AG08396 (cell line): Measurements from ENCODE around the gene RALGAPB.
A peak's percentile ranks its signal among the peaks of the same experiment; 100 is the strongest.
"Not testable (repeated sequence)": the region's sequence is repeated elsewhere in the genome, so short reads cannot be mapped to it uniquely, and the experiment has no call there.

Experiments
- DNase-seq: peaks from one replicate; pipeline ENCODE4 v3.0.0; 2012; ENCODE audit warnings: low spot score, mixed read lengths

The RALGAPB gene

GRCh38 chr20:38447251-38447661 lies 25.4 kb upstream of the RALGAPB start:
- DNase-seq = no peak

DNA sequence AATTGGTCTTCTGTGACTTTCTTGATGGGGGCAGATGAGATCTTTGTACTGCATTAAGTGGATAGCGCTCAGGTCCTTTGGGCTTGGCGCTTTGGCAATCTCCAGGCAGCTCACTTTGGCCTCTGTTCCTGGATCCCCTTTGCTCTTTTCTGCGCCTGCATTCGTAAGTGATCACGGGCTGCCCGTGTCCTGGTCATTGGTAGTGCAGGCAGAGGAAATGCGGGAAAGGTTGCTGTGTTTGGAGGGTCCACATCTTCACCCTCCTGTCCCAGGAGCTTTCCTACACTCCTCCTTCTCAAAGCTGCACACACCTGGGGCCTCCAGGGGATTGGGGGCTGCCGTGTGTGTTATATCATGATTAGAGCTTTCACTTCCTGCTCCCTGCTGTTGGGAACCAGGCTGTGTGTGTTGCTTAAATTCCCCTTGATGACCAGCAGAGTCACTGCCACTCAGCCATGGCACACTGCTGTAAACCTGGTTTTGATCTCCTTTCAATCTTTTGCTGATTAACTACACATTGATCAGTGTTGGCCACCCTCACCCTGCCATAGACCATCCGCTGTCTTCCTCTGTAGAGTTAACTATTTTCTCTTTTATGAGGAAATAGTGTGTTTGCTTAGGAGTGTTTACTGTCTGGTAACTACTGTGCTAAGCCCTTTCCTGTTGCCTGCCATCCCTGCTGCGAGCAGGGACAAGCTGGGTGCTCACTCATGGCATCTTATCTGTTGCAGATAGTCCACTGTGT lies 24.5 kb upstream of the RALGAPB start:
- DNase-seq = no peak

DNA sequence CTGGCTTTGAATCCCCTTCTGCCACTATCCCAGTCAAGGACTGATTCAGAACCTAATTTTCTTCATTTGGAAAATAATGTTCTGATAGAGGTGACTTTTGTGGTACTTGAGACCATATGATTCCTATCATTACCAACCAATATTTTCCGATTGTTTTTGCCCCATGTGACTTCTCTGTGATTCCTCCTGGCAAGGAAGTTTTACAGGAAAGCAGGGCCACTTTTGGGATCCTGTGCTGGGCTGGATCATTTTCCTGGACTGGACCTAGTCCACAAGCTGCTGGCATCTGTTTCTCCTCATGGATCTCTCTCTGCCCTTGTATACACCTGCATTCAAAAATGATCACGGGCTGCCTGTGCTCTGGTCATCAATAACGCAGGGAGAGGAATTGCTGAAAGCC lies 23.6 kb upstream of the RALGAPB start:
- no peak for DNase-seq

- DNase-seq = no peak
These were observed 22.1 kb upstream of the RALGAPB start for GRCh38 chr20:38450412-38450975.

GRCh38 chr20:38452880-38453624 lies 19.6 kb upstream of the RALGAPB start:
- peak; percentile 32 for DNase-seq

GRCh38 chr20:38453941-38454340 lies 18.7 kb upstream of the RALGAPB start:
- DNase-seq = no peak

DNA sequence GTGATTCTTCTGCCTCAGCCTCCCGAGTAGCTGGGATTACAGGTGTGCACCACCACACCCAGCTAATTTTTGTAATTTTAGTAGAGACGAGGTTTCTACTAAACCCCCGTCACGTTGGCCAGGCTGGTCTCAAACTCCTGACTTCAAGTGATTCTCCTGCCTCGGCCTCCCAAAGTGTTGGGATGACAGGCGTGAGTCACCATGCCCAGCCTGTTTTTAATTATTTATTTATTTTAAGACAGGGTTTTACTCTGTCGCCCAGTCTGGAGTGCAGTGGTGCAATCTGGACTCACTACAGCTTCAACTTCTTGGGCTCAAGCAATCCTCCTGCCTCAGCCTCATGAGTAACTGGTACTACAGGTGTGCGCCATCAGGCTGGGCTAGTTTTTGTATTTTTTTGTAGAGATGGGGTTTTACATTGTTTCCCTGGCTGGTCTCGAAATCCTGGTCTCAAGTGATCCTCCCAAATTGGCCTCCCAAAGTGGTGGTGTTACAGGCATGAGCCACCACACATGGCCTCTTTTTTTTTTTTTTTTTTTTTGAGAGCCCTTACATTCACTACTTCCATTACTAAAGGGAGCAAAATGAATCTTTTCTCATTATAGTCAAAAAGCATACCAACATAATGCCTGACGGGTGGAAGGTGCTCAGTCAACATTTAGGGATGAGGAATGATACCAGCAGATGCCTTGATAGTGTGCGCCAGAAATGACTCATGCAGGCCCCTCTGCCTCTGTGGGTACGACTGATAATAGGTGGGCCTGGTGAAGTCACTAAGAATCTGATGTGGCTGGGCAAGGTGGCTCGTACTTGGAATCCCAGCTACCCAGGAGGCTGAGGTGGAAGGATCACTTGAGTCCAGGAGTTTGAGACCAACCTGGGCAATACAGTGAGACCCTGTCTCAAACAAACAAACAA lies 17.8 kb upstream of the RALGAPB start:
- no peak for DNase-seq

DNA sequence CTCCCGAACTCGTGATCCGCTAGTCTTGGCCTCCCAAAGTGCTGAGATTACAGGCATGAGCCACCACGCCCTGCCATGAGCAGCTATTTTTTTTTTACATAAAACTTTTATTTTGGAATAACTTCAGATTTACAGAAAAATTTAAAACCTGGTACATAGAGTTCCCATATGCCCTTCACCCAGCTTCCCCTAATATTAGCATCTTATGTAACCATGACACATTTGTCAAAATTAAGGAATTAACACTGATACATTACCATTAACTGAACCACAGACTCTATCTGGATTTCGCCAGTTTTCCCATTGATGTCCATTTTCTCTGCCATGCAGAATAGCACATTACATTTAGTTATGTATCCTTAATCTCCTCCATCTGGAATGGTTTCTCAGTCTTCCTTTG lies 14.3 kb upstream of the RALGAPB start:
- no peak for DNase-seq

- DNase-seq = no peak
These were observed 12.5 kb upstream of the RALGAPB start for GRCh38 chr20:38460040-38460623.

GRCh38 chr20:38460631-38461030 lies 12.0 kb upstream of the RALGAPB start:
- not testable (repeated sequence) for DNase-seq

GRCh38 chr20:38461167-38461566 lies 11.5 kb upstream of the RALGAPB start:
- not testable (repeated sequence) for DNase-seq

DNA sequence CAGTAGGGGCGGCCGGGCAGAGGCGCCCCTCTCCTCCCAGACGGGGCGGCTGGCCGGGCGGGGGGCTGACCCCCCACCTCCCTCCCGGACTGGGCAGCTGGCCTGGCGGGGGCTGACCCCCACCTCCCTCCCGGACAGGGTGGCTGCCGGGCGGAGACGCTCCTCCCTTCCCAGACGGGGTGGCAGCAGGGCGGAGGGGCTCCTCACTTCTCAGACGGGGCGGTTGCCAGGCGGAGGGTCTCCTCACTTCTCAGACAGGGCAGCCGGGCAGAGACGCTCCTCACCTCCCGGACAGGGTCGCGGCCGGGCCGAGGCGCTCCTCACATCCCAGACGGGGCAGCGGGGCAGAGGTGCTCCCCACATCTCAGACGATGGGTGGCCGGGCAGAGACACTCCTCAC lies 11.1 kb upstream of the RALGAPB start:
- DNase-seq = not testable (repeated sequence)

- no peak for DNase-seq
These were observed 6.5 kb upstream of the RALGAPB start for GRCh38 chr20:38466171-38466570.

GRCh38 chr20:38466983-38467382 lies 5.7 kb upstream of the RALGAPB start:
- no peak for DNase-seq

DNA sequence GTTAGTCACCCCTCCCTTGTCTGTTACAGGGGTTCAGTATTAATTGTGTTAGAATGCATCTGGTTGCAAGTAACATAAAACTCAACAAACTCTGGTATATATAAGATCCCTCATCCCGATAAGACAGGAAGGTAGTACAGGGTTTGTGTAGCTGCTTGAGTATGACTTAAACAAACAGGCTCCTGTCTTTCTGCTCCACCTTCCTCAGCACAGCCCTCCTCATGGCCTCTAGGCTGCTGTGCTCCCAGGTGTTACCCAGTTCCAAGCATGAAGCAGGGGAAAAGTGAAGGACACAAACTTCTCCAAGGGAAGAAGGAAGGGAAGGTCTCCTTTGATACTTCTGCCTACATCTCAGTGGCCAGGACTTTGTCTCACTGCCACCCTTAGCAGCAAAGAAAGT lies 1.4 kb upstream of the RALGAPB start:
- DNase-seq = no peak

GRCh38 chr20:38471987-38472512 lies 593 bp upstream of the RALGAPB start:
- DNase-seq = no peak

- no peak for DNase-seq
These were observed 738 bp downstream of the RALGAPB start for GRCh38 chr20:38473367-38473795.

- DNase-seq = no peak
These were observed 5.1 kb downstream of the RALGAPB start for GRCh38 chr20:38477747-38478146.

GRCh38 chr20:38479596-38479995 lies 7.0 kb downstream of the RALGAPB start:
- no peak for DNase-seq

DNA sequence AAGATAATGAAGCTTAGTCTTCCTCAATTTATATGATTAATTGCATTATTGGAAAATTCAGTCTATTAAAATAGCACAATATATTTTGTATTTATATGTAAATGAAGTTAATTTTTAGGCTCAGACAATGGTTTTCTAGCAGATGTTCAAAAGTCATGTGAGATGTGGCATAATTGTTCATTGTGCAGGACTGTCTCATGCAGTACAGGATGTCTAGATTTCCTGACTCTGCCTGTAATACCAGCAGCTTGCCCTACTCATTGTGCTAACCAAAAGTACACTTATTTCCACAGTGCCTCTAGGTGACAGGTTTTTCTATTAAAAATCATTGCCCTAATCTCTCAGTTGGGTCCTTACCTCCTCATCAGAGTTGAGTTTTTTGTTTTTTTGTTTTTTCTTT lies 12.4 kb downstream of the RALGAPB start:
- DNase-seq = no peak

GRCh38 chr20:38489181-38489580 lies 16.5 kb downstream of the RALGAPB start:
- no peak for DNase-seq
